ENCODE data around the gene MOV10L1.

MOV10L1 gene

GRCh38 chr22:50074551-50075530, 15.0 kb upstream of the MOV10L1 start:
- DNase-seq (ENCODE audit: low spot score in 2 of 2) (no peak), ATAC-seq (replicated peaks; ENCODE audit: extremely low read depth, poor library complexity, severe bottlenecking) (no peak)
- no peak overlapping the region for H3K4me3 Mint-ChIP-seq
- H3K36me3 Mint-ChIP-seq (ENCODE audit: insufficient read depth): peaks cover 3% of the 10 kb centered on the region
- H3K4me1 Mint-ChIP-seq: no peaks in the 10 kb centered on the region
- H3K27ac Mint-ChIP-seq (ENCODE audit: low read depth): no peak overlapping the region
- H3K27me3 Mint-ChIP-seq: no peaks in the 10 kb centered on the region
- H3K9me3 Mint-ChIP-seq: no peaks in the 10 kb centered on the region

GRCh38 chr22:50076646-50077535, 12.9 kb upstream of the MOV10L1 start:
- Mint-ChIP-seq H3K9me3 (no peaks in the 10 kb centered on the region), H3K4me3 (no peak overlapping the region), H3K27me3 (peaks cover 16% of the 10 kb centered on the region), H3K36me3 (ENCODE audit: insufficient read depth) (peaks cover 1% of the 10 kb centered on the region), H3K4me1 (no peaks in the 10 kb centered on the region), H3K27ac (ENCODE audit: low read depth) (no peak overlapping the region)
- DNase-seq (ENCODE audit: low spot score in 2 of 2) (no peak), ATAC-seq (replicated peaks; ENCODE audit: extremely low read depth, poor library complexity, severe bottlenecking) (no peak)

- H3K4me3 Mint-ChIP-seq: no peak overlapping the region
- H3K36me3 Mint-ChIP-seq (ENCODE audit: insufficient read depth): peaks cover 1% of the 10 kb centered on the region
- ATAC-seq (replicated peaks; ENCODE audit: extremely low read depth, poor library complexity, severe bottlenecking) (no peak), DNase-seq (ENCODE audit: low spot score in 2 of 2) (no peak)
- no peaks in the 10 kb centered on the region for H3K9me3 Mint-ChIP-seq
- H3K4me1 Mint-ChIP-seq: no peaks in the 10 kb centered on the region
- peaks cover 16% of the 10 kb centered on the region for H3K27me3 Mint-ChIP-seq
- no peak overlapping the region for H3K27ac Mint-ChIP-seq (ENCODE audit: low read depth)
Observed at GRCh38 chr22:50078246-50078645, 11.6 kb upstream of the MOV10L1 start.

GRCh38 chr22:50078761-50079160, 11.0 kb upstream of the MOV10L1 start:
- peaks cover 1% of the 10 kb centered on the region for H3K36me3 Mint-ChIP-seq (ENCODE audit: insufficient read depth)

GRCh38 chr22:50080077-50080465, 9.7 kb upstream of the MOV10L1 start:
- no peak overlapping the region for H3K27ac Mint-ChIP-seq (ENCODE audit: low read depth)
- H3K9me3 Mint-ChIP-seq: no peaks in the 10 kb centered on the region
- H3K36me3 Mint-ChIP-seq (ENCODE audit: insufficient read depth): peaks cover 1% of the 10 kb centered on the region
- no peak overlapping the region for H3K4me3 Mint-ChIP-seq
- H3K4me1 Mint-ChIP-seq: no peaks in the 10 kb centered on the region
- no peak for DNase-seq (ENCODE audit: low spot score in 2 of 2)
- H3K27me3 Mint-ChIP-seq: peaks cover 16% of the 10 kb centered on the region
- no peak for ATAC-seq (replicated peaks; ENCODE audit: extremely low read depth, poor library complexity, severe bottlenecking)

More at GRCh38 chr22:50078761-50079160, 11.0 kb upstream of the MOV10L1 start:
- Mint-ChIP-seq H3K27ac (ENCODE audit: low read depth) (no peak overlapping the region), H3K9me3 (no peaks in the 10 kb centered on the region), H3K27me3 (peaks cover 16% of the 10 kb centered on the region), H3K4me3 (no peak overlapping the region), H3K4me1 (no peaks in the 10 kb centered on the region)
- ATAC-seq (replicated peaks; ENCODE audit: extremely low read depth, poor library complexity, severe bottlenecking) (no peak), DNase-seq (ENCODE audit: low spot score in 2 of 2) (no peak)

- Mint-ChIP-seq H3K36me3 (ENCODE audit: insufficient read depth) (peaks cover 1% of the 10 kb centered on the region), H3K27ac (ENCODE audit: low read depth) (no peak overlapping the region), H3K4me1 (no peaks in the 10 kb centered on the region), H3K9me3 (no peaks in the 10 kb centered on the region), H3K4me3 (peak overlapping the region; percentile 30), H3K27me3 (peaks cover 16% of the 10 kb centered on the region)
- ATAC-seq (replicated peaks; ENCODE audit: extremely low read depth, poor library complexity, severe bottlenecking) (no peak), DNase-seq (ENCODE audit: low spot score in 2 of 2) (no peak)
Observed at GRCh38 chr22:50081426-50082196, 8.2 kb upstream of the MOV10L1 start.

GRCh38 chr22:50082197-50082715, 7.5 kb upstream of the MOV10L1 start:
- Mint-ChIP-seq H3K27me3 (peaks cover 21% of the 10 kb centered on the region), H3K9me3 (no peaks in the 10 kb centered on the region), H3K27ac (ENCODE audit: low read depth) (no peak overlapping the region), H3K36me3 (ENCODE audit: insufficient read depth) (peaks cover 1% of the 10 kb centered on the region), H3K4me1 (no peaks in the 10 kb centered on the region), H3K4me3 (no peak overlapping the region)
- no peak for DNase-seq (ENCODE audit: low spot score in 2 of 2)
- no peak for ATAC-seq (replicated peaks; ENCODE audit: extremely low read depth, poor library complexity, severe bottlenecking)

GRCh38 chr22:50082961-50083461, 6.8 kb upstream of the MOV10L1 start:
- ATAC-seq (replicated peaks; ENCODE audit: extremely low read depth, poor library complexity, severe bottlenecking): no peak
- no peak overlapping the region for H3K27ac Mint-ChIP-seq (ENCODE audit: low read depth)
- no peak for DNase-seq (ENCODE audit: low spot score in 2 of 2)
- no peaks in the 10 kb centered on the region for H3K9me3 Mint-ChIP-seq
- H3K27me3 Mint-ChIP-seq: peaks cover 25% of the 10 kb centered on the region
- H3K36me3 Mint-ChIP-seq (ENCODE audit: insufficient read depth): peaks cover 1% of the 10 kb centered on the region
- H3K4me3 Mint-ChIP-seq: no peak overlapping the region
- no peaks in the 10 kb centered on the region for H3K4me1 Mint-ChIP-seq

GRCh38 chr22:50083462-50084079, 6.2 kb upstream of the MOV10L1 start:
- ATAC-seq (replicated peaks; ENCODE audit: extremely low read depth, poor library complexity, severe bottlenecking) (no peak), DNase-seq (ENCODE audit: low spot score in 2 of 2) (no peak)
- Mint-ChIP-seq H3K27me3 (peaks cover 25% of the 10 kb centered on the region), H3K4me1 (no peaks in the 10 kb centered on the region), H3K4me3 (no peak overlapping the region), H3K9me3 (no peaks in the 10 kb centered on the region), H3K27ac (ENCODE audit: low read depth) (no peak overlapping the region), H3K36me3 (ENCODE audit: insufficient read depth) (peaks cover 1% of the 10 kb centered on the region)

GRCh38 chr22:50084080-50084477, 5.7 kb upstream of the MOV10L1 start:
- H3K27ac Mint-ChIP-seq (ENCODE audit: low read depth): no peak overlapping the region
- H3K27me3 Mint-ChIP-seq: peaks cover 25% of the 10 kb centered on the region
- no peak overlapping the region for H3K4me3 Mint-ChIP-seq
- ATAC-seq (replicated peaks; ENCODE audit: extremely low read depth, poor library complexity, severe bottlenecking) (no peak), DNase-seq (ENCODE audit: low spot score in 2 of 2) (no peak)
- H3K36me3 Mint-ChIP-seq (ENCODE audit: insufficient read depth): peaks cover 1% of the 10 kb centered on the region
- H3K4me1 Mint-ChIP-seq: no peaks in the 10 kb centered on the region
- H3K9me3 Mint-ChIP-seq: no peaks in the 10 kb centered on the region

GRCh38 chr22:50084614-50085021, 5.2 kb upstream of the MOV10L1 start:
- Mint-ChIP-seq H3K4me3 (no peak overlapping the region), H3K27me3 (peaks cover 25% of the 10 kb centered on the region), H3K36me3 (ENCODE audit: insufficient read depth) (peaks cover 1% of the 10 kb centered on the region), H3K27ac (ENCODE audit: low read depth) (no peak overlapping the region), H3K9me3 (no peaks in the 10 kb centered on the region), H3K4me1 (no peaks in the 10 kb centered on the region)
- no peak for ATAC-seq (replicated peaks; ENCODE audit: extremely low read depth, poor library complexity, severe bottlenecking)
- no peak for DNase-seq (ENCODE audit: low spot score in 2 of 2)

All from central memory CD8-positive, alpha-beta T cell (primary cell).